ENCODE results near the gene NR4A1. TPM values are rescaled to one million over a fixed set of nuclear protein-coding genes. Genes with fewer than 3 reads are reported as not detected.

NR4A1 gene
- total and polyA plus RNA-seq, 9 of the 15 experiments (the other 6 are each of a cell fraction or from before 2014, with no cell fraction given): 0.07 to 4.7 (median 1.9) TPM; not detected in 1

DNA sequence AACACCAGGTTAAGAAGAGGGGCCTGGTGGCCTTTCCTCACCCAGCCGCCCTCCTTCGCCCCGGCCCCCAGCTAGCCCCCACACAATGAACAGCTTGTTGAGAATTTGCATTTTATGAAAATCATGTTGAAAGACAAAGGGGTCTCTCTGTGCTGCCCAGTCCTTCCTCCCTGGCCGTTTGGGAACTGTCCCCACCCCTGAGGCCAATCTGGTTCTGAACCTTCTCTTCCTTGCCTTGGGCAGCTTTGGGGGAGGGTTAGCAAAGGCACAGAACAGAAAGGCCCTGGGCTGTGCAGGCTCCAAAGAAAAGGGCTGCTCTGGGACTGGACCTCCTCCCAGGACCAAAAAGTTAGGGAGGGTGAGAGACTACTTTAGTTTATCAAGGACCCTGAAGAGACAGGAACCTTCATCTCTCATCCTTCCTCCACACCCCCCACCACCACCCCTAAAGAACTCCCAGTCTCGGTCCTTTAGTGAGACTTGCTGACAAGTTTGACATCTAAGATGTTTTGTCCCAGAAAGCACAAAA, 43.2 kb upstream of the NR4A1 start:
- Histone ChIP-seq H3K9me1 (ENCODE audit: control insufficient read depth, insufficient read depth, low read length) (no peaks in the 10 kb centered on the region), H4K20me1 (replicated peaks; ENCODE audit: control insufficient read depth, insufficient read depth, low read length) (no peaks in the 10 kb centered on the region), H3K9me3 (replicated peaks; ENCODE audit: control insufficient read depth, insufficient read depth, low read depth, low read length) (no peaks in the 10 kb centered on the region), H3K27me3 (ENCODE audit: control insufficient read depth in 2 of 2, insufficient read depth in 2 of 2, low read length in 2 of 2) (no peaks in the 10 kb centered on the region), H3K4me2 (ENCODE audit: insufficient read depth, low read length) (no peak overlapping the region), H3K4me3 (no peak overlapping the region), H3K4me1 (replicated peaks in 1 of 2; ENCODE audit: control insufficient read depth in 2 of 2, insufficient read depth in 2 of 2, low read length in 2 of 2) (peaks cover 20 to 42% of the 10 kb centered on the region in 2 experiments), H3K27ac (ENCODE audit: extremely low read depth, low read depth, low read length) (no peak overlapping the region), H3K36me3 (ENCODE audit: control insufficient read depth, insufficient read depth, low read length) (no peaks in the 10 kb centered on the region), H3K9ac (ENCODE audit: insufficient read depth in 1 of 2, low read depth in 2 of 2, low read length in 2 of 2) (no peak overlapping the region), H2AFZ (ENCODE audit: low read depth, low read length) (no peak overlapping the region), H3K79me2 (ENCODE audit: control insufficient read depth, insufficient read depth, low read length) (no peaks in the 10 kb centered on the region)
- ATAC-seq (no peak), FAIRE-seq (no peak), DNase-seq (ENCODE audit: extremely low read depth in 1 of 4, low spot score in 3 of 4) (no peak)
- intact Hi-C loops (cut with micrococcal nuclease): no loop called here
- POLR2A ChIA-PET: interaction anchor here (1.1 kb wide), 1 partner anchor 14 kb away, joined by 4 read pairs; no protein-coding TSS in a partner anchor
- no TSS peak for BruUV-seq (replicated peaks)
- WGBS (ENCODE audit: insufficient coverage, low coverage, missing lambda C conversion rate): 41% methylated on average over 3 of the region's 5 CpGs
- CTCF ChIA-PET (ENCODE audit: low intra/inter-chr PET ratio): no interaction called here
- TF ChIP-seq FOXP1 (CRISPR knock-in tag; IDR thresholded peaks at IDR 0.05): no peak
- in situ Hi-C loops (cut with MboI): loop anchor here (25.0 kb wide), 1 partner anchor 596 kb away; the partner anchor contains the start of gene SLC4A8

DNA sequence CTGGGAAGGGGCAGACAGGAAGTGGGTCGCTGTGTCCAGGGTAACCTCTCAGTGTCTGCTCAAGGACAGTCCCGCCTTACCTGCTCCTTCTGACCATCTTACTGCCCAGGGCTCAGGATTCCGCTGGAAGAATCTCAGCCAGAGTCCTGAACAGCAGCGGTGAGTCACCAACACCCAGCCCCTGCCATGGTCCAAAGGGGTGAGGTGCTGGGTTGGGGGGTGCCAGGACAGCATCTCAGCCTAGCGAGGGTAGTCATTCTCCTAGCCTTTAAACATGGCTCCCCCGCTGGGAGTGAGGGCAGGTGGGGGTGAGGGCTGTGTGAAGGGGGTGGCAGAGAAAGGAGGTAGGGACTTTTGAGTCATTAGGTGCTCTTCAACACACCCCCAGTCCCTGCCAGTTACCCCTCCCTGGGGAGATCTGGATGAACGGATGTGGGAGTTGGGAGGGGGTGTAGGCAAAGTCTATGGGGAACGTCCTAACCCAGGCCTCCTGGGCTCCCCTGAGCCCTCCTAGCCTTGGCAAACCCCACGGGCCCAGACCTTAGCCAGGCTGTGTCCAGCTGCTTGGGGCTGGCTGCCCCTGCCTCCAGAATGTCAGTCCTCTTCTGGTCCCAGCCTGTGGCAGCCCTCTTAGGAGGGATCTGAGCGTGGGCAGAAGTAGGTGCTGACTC, 42.0 kb upstream of the NR4A1 start:
- intact Hi-C loops (cut with micrococcal nuclease) (no loop called here), in situ Hi-C loops (cut with MboI) (loop anchor here (25.0 kb wide), 1 partner anchor 597 kb away; the partner anchor contains the start of gene SLC4A8)
- CTCF ChIA-PET (ENCODE audit: low intra/inter-chr PET ratio): interaction anchor here (1.0 to 1.8 kb wide), 2 partner anchors 11 to 16 kb away, joined by 3 to 5 read pairs; no protein-coding TSS in a partner anchor
- Histone ChIP-seq H4K20me1 (replicated peaks; ENCODE audit: control insufficient read depth, insufficient read depth, low read length) (no peaks in the 10 kb centered on the region), H3K27me3 (ENCODE audit: control insufficient read depth in 2 of 2, insufficient read depth in 2 of 2, low read length in 2 of 2) (no peaks in the 10 kb centered on the region), H3K9me1 (ENCODE audit: control insufficient read depth, insufficient read depth, low read length) (no peaks in the 10 kb centered on the region), H3K79me2 (ENCODE audit: control insufficient read depth, insufficient read depth, low read length) (no peaks in the 10 kb centered on the region), H3K36me3 (ENCODE audit: control insufficient read depth, insufficient read depth, low read length) (no peaks in the 10 kb centered on the region), H3K4me2 (ENCODE audit: insufficient read depth, low read length) (no peak overlapping the region), H3K9me3 (replicated peaks; ENCODE audit: control insufficient read depth, insufficient read depth, low read depth, low read length) (no peaks in the 10 kb centered on the region), H3K9ac (ENCODE audit: insufficient read depth in 1 of 2, low read depth in 2 of 2, low read length in 2 of 2) (peak overlapping the region; percentile 29 to 84; a peak in 2 of 4 replicates), H3K27ac (ENCODE audit: extremely low read depth, low read depth, low read length) (peak overlapping the region; percentile 36; the same call in 1 of the 3 replicates), H3K4me3 (no peak overlapping the region), H2AFZ (ENCODE audit: low read depth, low read length) (peak overlapping the region; percentile 82; the same call in 1 of the 2 replicates), H3K4me1 (replicated peaks in 1 of 2; ENCODE audit: control insufficient read depth in 2 of 2, insufficient read depth in 2 of 2, low read length in 2 of 2) (peaks cover 20 to 42% of the 10 kb centered on the region in 2 experiments)
- FAIRE-seq (no peak), DNase-seq (ENCODE audit: extremely low read depth in 1 of 4, low spot score in 3 of 4) (no peak), ATAC-seq (no peak)
- TF ChIP-seq, protein P1, sequence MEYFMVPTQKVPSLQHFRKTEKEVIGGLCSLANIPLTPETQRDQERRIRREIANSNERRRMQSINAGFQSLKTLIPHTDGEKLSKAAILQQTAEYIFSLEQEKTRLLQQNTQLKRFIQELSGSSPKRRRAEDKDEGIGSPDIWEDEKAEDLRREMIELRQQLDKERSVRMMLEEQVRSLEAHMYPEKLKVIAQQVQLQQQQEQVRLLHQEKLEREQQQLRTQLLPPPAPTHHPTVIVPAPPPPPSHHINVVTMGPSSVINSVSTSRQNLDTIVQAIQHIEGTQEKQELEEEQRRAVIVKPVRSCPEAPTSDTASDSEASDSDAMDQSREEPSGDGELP (CRISPR knock-in tag; IDR thresholded peaks at IDR 0.05; ENCODE audit: borderline replicate concordance): no peak
- TF ChIP-seq TEAD1 (CRISPR knock-in tag; IDR thresholded peaks at IDR 0.05): no peak
- TF ChIP-seq CREM (IDR thresholded peaks at IDR 0.05; ENCODE audit: low read depth): no peak
- TF ChIP-seq ETV6 (IDR thresholded peaks at IDR 0.05; ENCODE audit: borderline replicate concordance in 1 of 2, low read depth in 2 of 2, low read length in 1 of 2): no peak
- no peak for TF ChIP-seq ETV6 (CRISPR knock-in tag; IDR thresholded peaks at IDR 0.05; ENCODE audit: borderline replicate concordance)
- no peak for TF ChIP-seq MEF2D (tag; conservative IDR thresholded peaks at IDR 0.05; ENCODE audit: low read depth)
- TF ChIP-seq SNIP1 (IDR thresholded peaks at IDR 0.05; ENCODE audit: low read depth): no peak
- no peak for TF ChIP-seq RFX1 (IDR thresholded peaks at IDR 0.05)
- no peak for TF ChIP-seq ZNF76 (CRISPR knock-in tag; IDR thresholded peaks at IDR 0.05; ENCODE audit: borderline replicate concordance)
- 60% methylated on average over 10 of the region's 10 CpGs for WGBS (ENCODE audit: insufficient coverage, low coverage, missing lambda C conversion rate)
- POLR2A ChIA-PET: interaction anchor here (0.6 to 1.9 kb wide), 3 partner anchors 11 to 148 kb away, joined by 3 to 13 read pairs (median 3); no protein-coding TSS in a partner anchor
- no TSS peak for BruUV-seq (replicated peaks)

All from K562 (cell line).